Stimulated activated CD4-positive, alpha-beta T cell treated with anti-CD3 and anti-CD28 coated beads, Interleukin-4, amount 100 ng/mL, for 1 hour (primary cell): Measurements from ENCODE around the gene TNK2.

ENCODE experiments used
- DNase-seq: peaks from one replicate; pipeline ENCODE4 v3.0.0-alpha.2; 2020

TNK2 gene

GRCh38 chr3:195815169-195815771 is 93.1 kb downstream of the TNK2 start:
- no peak for DNase-seq

- DNase-seq = no peak
Observed at GRCh38 chr3:195813916-195814640, 94.3 kb downstream of the TNK2 start.
